B cell (primary cell): Measurements from ENCODE around the gene TEAD1. TPM values are rescaled to one million over a fixed set of nuclear protein-coding genes. Genes with fewer than 3 reads are reported as not detected.

Experiments
- ATAC-seq: fragments of 200-7000 bp; cut with Tn5 transposase; one replicate; pipeline ENCODE4 v1.10.0; 2021; ENCODE audit warnings: low read depth, mild to moderate bottlenecking, moderate number of reproducible peaks, moderate library complexity
- CTCF ChIA-PET: fragments of 350-600 bp; sonication (Branson Sonifier 250); formaldehyde crosslinking; loops from one replicate; lab custom pipeline; 2021; ENCODE audit warnings: antibody characterized with exemption, inconsistent platforms; lab: Charles Lee
- POLR2A ChIA-PET: fragments of 350-600 bp; sonication (Branson Sonifier 250); formaldehyde crosslinking; loops from one replicate; lab custom pipeline; 2021; ENCODE audit warnings: antibody characterized with exemption; lab: Charles Lee
- DNase-seq: peaks from one replicate; pipeline ENCODE4 v3.0.0; 2013
- H2AFZ ChIP-seq: 2 replicates; pipeline ENCODE4 v1.6.1; 2012; ENCODE audit warnings: mild to moderate bottlenecking, low read depth, low read length; ENCODE audit not compliant: insufficient read depth, poor library complexity, severe bottlenecking
- H3K27ac ChIP-seq, 2 donors: 1 replicate in 1 of 2; 2 replicates in 1 of 2; pipeline ENCODE4 v1.5.1; 2012 to 2013; ENCODE audit warnings: low read length in 2 of 2, mild to moderate bottlenecking in 2 of 2, moderate library complexity in 1 of 2
- H3K27me3 ChIP-seq, 4 experiments: fragments of 200-600 bp in 1 of 4; sonication (generic) in 1 of 4; replicated peaks in 1 of 4; 1 replicate in 2 of 4; 2 replicates in 2 of 4; pipeline versions ENCODE4 v1.6.1 to v1.7.0; 2013 to 2016; ENCODE audit warnings: low read length in 3 of 4, mild to moderate bottlenecking in 2 of 4, mixed read lengths in 1 of 4, moderate library complexity in 1 of 4; ENCODE audit not compliant: insufficient read depth in 4 of 4, control insufficient read depth in 3 of 4; ENCODE audit errors: control extremely low read depth in 1 of 4
- H3K36me3 ChIP-seq, 2 experiments: replicated peaks in 1 of 2; 1 replicate in 1 of 2; 2 replicates in 1 of 2; pipeline versions ENCODE4 v1.6.1 to v1.7.1; 2013; ENCODE audit warnings: low read length in 1 of 2; ENCODE audit not compliant: insufficient read depth in 2 of 2, control insufficient read depth in 1 of 2; ENCODE audit errors: control extremely low read depth in 1 of 2, extremely low read depth in 1 of 2
- H3K4me1 ChIP-seq, 2 donors: fragments of 200-600 bp in 1 of 2; sonication (generic) in 1 of 2; 1 replicate in 1 of 2; 2 replicates in 1 of 2; pipeline versions ENCODE4 v1.5.1 to v1.6.1; 2013 to 2017; ENCODE audit warnings: low read length in 2 of 2; ENCODE audit not compliant: control insufficient read depth in 2 of 2, insufficient read depth in 2 of 2
- H3K4me2 ChIP-seq: replicated peaks from 2 replicates; pipeline ENCODE3; 2012; ENCODE audit warnings: mild to moderate bottlenecking, low read depth, low read length; ENCODE audit not compliant: poor library complexity, severe bottlenecking
- H3K4me3 ChIP-seq, 5 experiments: fragments of 200-600 bp in 1 of 5; sonication (generic) in 1 of 5; 1 replicate in 3 of 5; 2 replicates in 2 of 5; pipeline versions ENCODE4 v1.5.1 to v1.7.0; 2011 to 2016; ENCODE audit warnings: low read length in 4 of 5, mild to moderate bottlenecking in 4 of 5, low read depth in 2 of 5, control low read depth in 1 of 5, moderate library complexity in 1 of 5; ENCODE audit not compliant: insufficient read depth in 1 of 5; ENCODE audit errors: control extremely low read depth in 1 of 5, extremely low read depth in 1 of 5
- H3K79me2 ChIP-seq: fragments of 200-600 bp; sonication (generic); one replicate; pipeline ENCODE4 v1.6.0; 2016; ENCODE audit warnings: low read length; ENCODE audit not compliant: control insufficient read depth, insufficient read depth
- H3K9ac ChIP-seq: fragments of 200-600 bp; sonication (generic); 2 replicates; pipeline ENCODE4 v1.6.1; 2017; ENCODE audit warnings: mild to moderate bottlenecking, low read length, moderate library complexity
- H3K9me3 ChIP-seq, 3 donors: one replicate each; pipeline versions ENCODE4 v1.6.1 to v1.7.1; 2013; ENCODE audit warnings: low read length in 2 of 3; ENCODE audit not compliant: control insufficient read depth in 2 of 3, insufficient read depth in 1 of 3; ENCODE audit errors: control extremely low read depth in 1 of 3
- H4K20me1 ChIP-seq: 2 replicates; pipeline ENCODE4 v1.6.0; 2012; ENCODE audit warnings: mild to moderate bottlenecking, low read length; ENCODE audit not compliant: insufficient read depth, control insufficient read depth, poor library complexity, severe bottlenecking
- H3K27ac Mint-ChIP-seq: one replicate; pipeline ENCODE4 v1.8.0; 2021; ENCODE audit warnings: mixed read lengths
- H3K27me3 Mint-ChIP-seq: one replicate; pipeline ENCODE4 v1.8.0; 2021; ENCODE audit warnings: mixed read lengths
- H3K4me1 Mint-ChIP-seq: one replicate; pipeline ENCODE4 v1.8.0; 2021; ENCODE audit warnings: mixed read lengths
- H3K4me3 Mint-ChIP-seq: one replicate; pipeline ENCODE4 v1.8.0; 2021; ENCODE audit warnings: mixed read lengths
- H3K9me3 Mint-ChIP-seq: one replicate; pipeline ENCODE4 v1.8.0; 2022; ENCODE audit warnings: mixed read lengths; ENCODE audit not compliant: insufficient read depth
- EZH2 ChIP-seq: IDR thresholded peaks from 2 replicates; pipeline ENCODE4 v1.6.1; 2012; ENCODE audit warnings: borderline replicate concordance, low read depth, mild to moderate bottlenecking, moderate library complexity, low read length; ENCODE audit not compliant: insufficient read depth, poor library complexity, severe bottlenecking
- WGBS: methylation state at CpG from one replicate; pipeline ENCODE4 v1.1.5; 2013; ENCODE audit warnings: missing lambda C conversion rate; ENCODE audit not compliant: insufficient coverage; 5-methylcytosine and 5-hydroxymethylcytosine counted together
- intact Hi-C: fragments of 100-400 bp; cut with micrococcal nuclease; formaldehyde crosslinking; loops from one replicate; pipeline ENCODE4 v1.10.0; 2022
- polyA plus RNA-seq: library from polyadenylated mRNA; depleted of rRNA; stranded (reverse); fragments of >200 nt; gene quantifications from 2 replicates; pipeline ENCODE4 v1.2.3, GENCODE V29; 2012
- total RNA-seq, 2 donors: library from RNA; stranded (reverse); fragments of 120-200 nt in 1 of 2; gene quantifications; 1 replicate in 1 of 2; 2 replicates in 1 of 2; pipeline versions ENCODE4 v1.2.3 to v1.2.4, GENCODE V29; 2013 to 2022
- TF ChIP-seq, protein P1 (sequence below): fragments of 200-600 bp; IDR thresholded peaks from one replicate; pipeline ENCODE4 v1.8.0; 2022; ENCODE audit warnings: antibody characterized with exemption, mild to moderate bottlenecking

Gene TEAD1
- total and polyA plus RNA-seq, 2 donors (not counting 1 experiment from before 2014, with no cell fraction given) = 0.30 TPM; not detected in 1

DNA sequence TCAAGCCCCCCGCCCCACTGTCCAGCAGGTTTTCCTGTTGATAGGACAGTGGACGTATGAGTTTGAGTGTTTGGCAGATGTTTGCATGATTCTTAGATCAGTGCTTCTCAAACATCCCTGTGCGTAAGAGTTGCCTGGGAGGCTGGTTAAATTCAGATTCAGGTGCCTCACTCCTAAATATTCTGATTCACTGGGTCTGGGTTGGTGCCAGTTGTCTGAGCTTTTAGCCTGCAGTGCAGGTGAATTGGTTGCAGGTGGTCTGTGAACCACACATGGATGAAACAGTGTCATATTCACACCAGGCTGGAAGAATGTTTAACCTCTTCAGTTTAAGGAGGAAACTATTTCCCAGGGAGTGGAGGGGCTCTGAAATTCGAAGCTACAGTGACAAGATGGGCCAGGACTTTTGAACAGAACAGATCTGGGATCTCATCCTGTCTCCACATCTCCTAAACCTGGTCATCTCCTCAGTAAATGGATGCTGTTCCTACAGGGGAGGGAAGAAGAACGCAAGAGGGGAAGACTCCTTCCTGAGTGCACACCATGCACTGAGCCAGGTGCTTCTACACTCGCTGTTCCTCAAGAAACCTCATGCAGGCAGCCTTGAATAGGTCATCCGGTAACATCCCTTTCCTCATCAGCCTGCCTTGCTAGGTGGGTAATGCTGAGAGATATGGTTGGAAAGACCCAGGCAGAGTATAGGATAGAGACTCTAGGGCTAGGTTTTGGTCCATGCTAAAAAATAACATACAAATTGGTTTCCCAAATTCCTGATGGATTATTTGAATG lies 47.8 kb downstream of the TEAD1 start:
- Histone ChIP-seq H2AFZ (no peak overlapping the region), H3K27ac (no peak overlapping the region), H3K4me3 (no peak overlapping the region), H3K4me2 (no peak overlapping the region), H3K79me2 (no peaks in the 10 kb centered on the region), H4K20me1 (no peaks in the 10 kb centered on the region), H3K9ac (no peak overlapping the region), H3K36me3 (no peaks in the 10 kb centered on the region), H3K9me3 (peaks cover 0 to 4% (median 0%) of the 10 kb centered on the region in 3 donors), H3K27me3 (peaks cover 0 to 11% (median 2%) of the 10 kb centered on the region in 4 experiments), H3K4me1 (no peaks in the 10 kb centered on the region)
- Mint-ChIP-seq H3K4me3 (no peak overlapping the region), H3K9me3 (no peaks in the 10 kb centered on the region), H3K27ac (no peak overlapping the region), H3K4me1 (no peaks in the 10 kb centered on the region), H3K27me3 (peaks cover 45% of the 10 kb centered on the region)
- POLR2A ChIA-PET = interaction anchor here (0.7 kb wide), 1 partner anchor 12 kb away, joined by 5 read pairs; no protein-coding TSS in a partner anchor
- WGBS = 60% methylated on average over 1 of the region's 7 CpGs
- no peak for ATAC-seq
- TF ChIP-seq, protein P1, sequence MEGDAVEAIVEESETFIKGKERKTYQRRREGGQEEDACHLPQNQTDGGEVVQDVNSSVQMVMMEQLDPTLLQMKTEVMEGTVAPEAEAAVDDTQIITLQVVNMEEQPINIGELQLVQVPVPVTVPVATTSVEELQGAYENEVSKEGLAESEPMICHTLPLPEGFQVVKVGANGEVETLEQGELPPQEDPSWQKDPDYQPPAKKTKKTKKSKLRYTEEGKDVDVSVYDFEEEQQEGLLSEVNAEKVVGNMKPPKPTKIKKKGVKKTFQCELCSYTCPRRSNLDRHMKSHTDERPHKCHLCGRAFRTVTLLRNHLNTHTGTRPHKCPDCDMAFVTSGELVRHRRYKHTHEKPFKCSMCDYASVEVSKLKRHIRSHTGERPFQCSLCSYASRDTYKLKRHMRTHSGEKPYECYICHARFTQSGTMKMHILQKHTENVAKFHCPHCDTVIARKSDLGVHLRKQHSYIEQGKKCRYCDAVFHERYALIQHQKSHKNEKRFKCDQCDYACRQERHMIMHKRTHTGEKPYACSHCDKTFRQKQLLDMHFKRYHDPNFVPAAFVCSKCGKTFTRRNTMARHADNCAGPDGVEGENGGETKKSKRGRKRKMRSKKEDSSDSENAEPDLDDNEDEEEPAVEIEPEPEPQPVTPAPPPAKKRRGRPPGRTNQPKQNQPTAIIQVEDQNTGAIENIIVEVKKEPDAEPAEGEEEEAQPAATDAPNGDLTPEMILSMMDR = no peak
- TF ChIP-seq EZH2 = no peak
- intact Hi-C loops = no loop called here
- CTCF ChIA-PET = no interaction called here
- DNase-seq = no peak
